ENCODE measurements around the gene COA1. TPM values are rescaled to one million over a fixed set of nuclear protein-coding genes. Genes with fewer than 3 reads are reported as not detected.

The COA1 gene
- total RNA-seq, 4 donors from 2014 or later, result 20.6 to 48.9 (median 33.2) TPM

DNA sequence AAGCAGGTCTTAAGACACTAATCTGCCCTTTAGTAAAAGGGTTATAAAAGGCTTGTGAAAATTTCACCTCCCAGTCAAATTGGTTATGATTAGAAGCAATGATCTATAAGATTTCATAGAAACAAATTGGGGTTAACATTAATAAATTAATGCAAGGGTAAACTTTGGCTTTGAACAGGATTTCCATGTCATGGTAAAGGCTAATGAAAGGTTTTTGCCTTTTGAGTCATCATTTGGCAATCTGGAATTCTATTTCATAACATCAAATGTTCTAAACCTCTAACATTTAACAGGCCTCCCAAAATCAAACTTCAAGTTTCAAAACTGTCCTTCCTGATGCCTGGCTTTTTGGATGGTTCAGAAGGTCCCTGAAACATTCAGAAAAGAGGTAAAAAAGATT, 62.4 kb downstream of the COA1 start:
- no peaks in the 10 kb centered on the region for H3K36me3 ChIP-seq
- ATAC-seq, result no peak

DNA sequence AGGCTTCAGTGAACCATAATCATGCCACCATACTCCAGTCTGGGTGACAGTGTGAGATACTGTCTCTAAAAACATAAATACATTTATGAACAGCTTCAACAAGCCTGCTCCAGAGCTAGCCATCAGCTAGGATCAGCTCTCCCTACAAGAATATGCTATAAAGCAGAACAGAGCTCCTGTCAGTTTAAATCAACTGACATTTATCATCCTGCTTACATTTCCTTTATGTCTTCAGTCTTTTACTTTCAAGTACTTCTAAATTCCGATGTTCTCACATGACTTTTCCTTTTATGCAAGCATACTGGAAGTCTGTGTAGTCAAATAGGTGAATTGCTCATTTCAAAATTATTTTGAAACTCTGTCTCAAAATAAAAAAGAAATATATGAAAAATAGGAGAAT, 64.6 kb downstream of the COA1 start:
- H3K27me3 ChIP-seq, result no peaks in the 10 kb centered on the region
- H3K36me3 ChIP-seq, result no peaks in the 10 kb centered on the region
- H3K4me3 ChIP-seq, result no peak overlapping the region
- no peak overlapping the region for H3K27ac ChIP-seq
- no peak for ATAC-seq
- no peaks in the 10 kb centered on the region for H3K9me3 ChIP-seq
- no peak for TF ChIP-seq EP300 (IDR thresholded peaks at IDR 0.05)
- TF ChIP-seq, protein P1, sequence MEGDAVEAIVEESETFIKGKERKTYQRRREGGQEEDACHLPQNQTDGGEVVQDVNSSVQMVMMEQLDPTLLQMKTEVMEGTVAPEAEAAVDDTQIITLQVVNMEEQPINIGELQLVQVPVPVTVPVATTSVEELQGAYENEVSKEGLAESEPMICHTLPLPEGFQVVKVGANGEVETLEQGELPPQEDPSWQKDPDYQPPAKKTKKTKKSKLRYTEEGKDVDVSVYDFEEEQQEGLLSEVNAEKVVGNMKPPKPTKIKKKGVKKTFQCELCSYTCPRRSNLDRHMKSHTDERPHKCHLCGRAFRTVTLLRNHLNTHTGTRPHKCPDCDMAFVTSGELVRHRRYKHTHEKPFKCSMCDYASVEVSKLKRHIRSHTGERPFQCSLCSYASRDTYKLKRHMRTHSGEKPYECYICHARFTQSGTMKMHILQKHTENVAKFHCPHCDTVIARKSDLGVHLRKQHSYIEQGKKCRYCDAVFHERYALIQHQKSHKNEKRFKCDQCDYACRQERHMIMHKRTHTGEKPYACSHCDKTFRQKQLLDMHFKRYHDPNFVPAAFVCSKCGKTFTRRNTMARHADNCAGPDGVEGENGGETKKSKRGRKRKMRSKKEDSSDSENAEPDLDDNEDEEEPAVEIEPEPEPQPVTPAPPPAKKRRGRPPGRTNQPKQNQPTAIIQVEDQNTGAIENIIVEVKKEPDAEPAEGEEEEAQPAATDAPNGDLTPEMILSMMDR (IDR thresholded peaks at IDR 0.05), result no peak
- TF ChIP-seq POLR2AphosphoS5 (IDR thresholded peaks at IDR 0.05), result no peak
- TF ChIP-seq POLR2A (IDR thresholded peaks at IDR 0.05), result no peak
- H3K4me1 ChIP-seq, result peaks cover 0 to 11% (median 2%) of the 10 kb centered on the region in 3 donors
- WGBS, 2 donors (ENCODE audit: low coverage in 1 of 2), result 0 to 17% methylated on average over 1 of the region's 1 CpG

More for the DNA sequence above, 62.4 kb downstream of the COA1 start:
- Histone ChIP-seq H3K4me3 (no peak overlapping the region), H3K9me3 (no peaks in the 10 kb centered on the region), H3K4me1 (peaks cover 0 to 11% (median 2%) of the 10 kb centered on the region in 3 donors), H3K27ac (no peak overlapping the region), H3K27me3 (no peaks in the 10 kb centered on the region)
- TF ChIP-seq EP300 (IDR thresholded peaks at IDR 0.05) (no peak), POLR2AphosphoS5 (IDR thresholded peaks at IDR 0.05) (no peak), POLR2A (IDR thresholded peaks at IDR 0.05) (no peak)
- TF ChIP-seq, protein P1 (IDR thresholded peaks at IDR 0.05), result no peak

DNA sequence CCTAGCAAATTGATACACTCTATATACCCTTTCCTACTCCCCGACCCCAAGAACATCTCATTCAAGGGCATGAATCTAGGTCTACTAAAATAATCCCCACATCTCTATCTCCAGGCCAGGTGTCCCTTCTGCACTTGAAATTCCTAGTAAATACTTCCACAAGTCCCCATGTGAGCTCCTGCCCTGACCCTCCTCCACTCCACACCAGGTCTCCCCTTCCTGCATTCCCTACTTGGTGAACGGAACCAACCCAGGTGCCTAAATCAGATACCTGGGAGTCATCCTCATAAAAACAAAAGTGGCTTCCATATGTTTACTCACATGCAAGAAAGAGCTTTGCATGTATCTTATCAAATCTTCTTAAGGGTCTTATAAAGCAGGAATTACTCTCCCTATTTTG, 69.2 kb downstream of the COA1 start:
- H3K4me1 ChIP-seq, result peaks cover 0 to 4% (median 0%) of the 10 kb centered on the region in 3 donors
- no peak overlapping the region for H3K27ac ChIP-seq
- 100% methylated on average over 1 to 2 of the region's 2 CpGs for WGBS, 2 donors (ENCODE audit: low coverage in 1 of 2)
- no peak overlapping the region for H3K4me3 ChIP-seq
- H3K36me3 ChIP-seq, result peaks cover 0 to 7% of the 10 kb centered on the region in 2 donors
- no peaks in the 10 kb centered on the region for H3K27me3 ChIP-seq
- TF ChIP-seq POLR2A (IDR thresholded peaks at IDR 0.05), result no peak
- TF ChIP-seq EP300 (IDR thresholded peaks at IDR 0.05), result no peak
- no peak for TF ChIP-seq POLR2AphosphoS5 (IDR thresholded peaks at IDR 0.05)
- TF ChIP-seq, protein P1 (IDR thresholded peaks at IDR 0.05), result no peak
- no peaks in the 10 kb centered on the region for H3K9me3 ChIP-seq
- no peak for ATAC-seq

DNA sequence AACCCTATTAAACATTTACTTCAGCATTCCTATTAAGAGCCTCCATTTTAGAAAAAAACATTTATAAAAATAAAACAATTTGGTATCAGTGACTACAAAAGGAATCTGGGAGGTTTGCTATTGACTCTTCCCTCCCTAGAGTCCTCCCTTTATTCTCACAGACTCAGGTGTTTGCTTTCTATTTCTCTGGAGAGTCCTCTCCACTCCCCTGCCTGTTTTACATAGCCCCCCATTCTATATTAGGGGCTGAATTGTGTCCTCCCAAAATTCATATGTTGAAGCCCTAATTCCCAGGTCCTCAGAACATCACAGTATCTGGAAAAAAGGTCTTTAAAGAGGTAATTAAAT, 69.8 kb downstream of the COA1 start:
- Histone ChIP-seq H3K9me3 (no peaks in the 10 kb centered on the region), H3K27ac (peak overlapping the region in 1 of 4 donors; percentile 9), H3K4me3 (no peak overlapping the region), H3K4me1 (peaks cover 0 to 4% (median 0%) of the 10 kb centered on the region in 3 donors), H3K36me3 (peaks cover 0 to 7% of the 10 kb centered on the region in 2 donors), H3K27me3 (no peaks in the 10 kb centered on the region)
- ATAC-seq, result no peak
- TF ChIP-seq EP300 (IDR thresholded peaks at IDR 0.05) (no peak), POLR2A (IDR thresholded peaks at IDR 0.05) (no peak), POLR2AphosphoS5 (IDR thresholded peaks at IDR 0.05) (no peak)
- TF ChIP-seq, protein P1 (IDR thresholded peaks at IDR 0.05), result no peak

DNA sequence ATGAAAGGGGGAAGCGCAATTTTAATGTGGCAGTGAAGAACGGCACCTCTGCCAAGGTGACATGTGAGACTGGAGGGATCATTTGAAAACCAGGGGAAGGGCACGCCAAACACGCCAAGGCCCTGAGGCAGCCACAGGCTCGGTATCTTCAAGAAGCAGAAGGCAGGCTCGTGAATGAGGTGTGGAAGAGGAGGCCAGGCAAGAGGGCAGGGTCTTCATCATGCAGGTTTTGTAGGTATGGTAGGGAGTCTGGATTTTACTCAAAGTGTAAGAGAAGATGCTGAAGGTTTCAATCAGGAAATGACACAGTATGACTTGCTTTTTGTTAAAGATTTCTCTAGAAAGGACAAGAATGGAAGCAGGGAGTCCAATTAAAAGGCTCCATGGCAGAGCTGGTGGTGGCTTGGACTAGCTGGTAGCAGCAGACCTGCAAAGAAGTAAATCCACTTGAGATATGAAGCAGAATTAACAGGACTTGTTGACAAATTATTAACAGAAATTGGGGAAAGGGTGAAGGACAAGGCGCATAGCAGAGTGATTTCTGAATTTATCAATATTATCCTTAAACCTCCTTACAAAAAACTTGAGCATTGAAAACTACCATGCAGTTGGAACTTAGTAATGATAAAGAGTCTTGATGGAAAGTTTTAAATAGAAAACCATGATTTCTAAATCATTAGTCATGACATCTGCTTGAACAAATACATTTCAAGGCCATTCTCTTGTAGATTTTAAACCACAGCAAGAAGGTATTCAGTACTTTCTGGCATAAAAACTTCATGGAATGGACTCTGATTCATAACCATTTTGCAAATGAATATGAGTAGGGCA, 70.4 kb downstream of the COA1 start:
- H3K4me1 ChIP-seq, result peaks cover 0 to 4% (median 0%) of the 10 kb centered on the region in 3 donors

More for the DNA sequence above, 70.4 kb downstream of the COA1 start:
- H3K27me3 ChIP-seq, result no peaks in the 10 kb centered on the region
- no peak overlapping the region for H3K4me3 ChIP-seq
- no peaks in the 10 kb centered on the region for H3K9me3 ChIP-seq
- TF ChIP-seq POLR2A (IDR thresholded peaks at IDR 0.05) (no peak), EP300 (IDR thresholded peaks at IDR 0.05) (no peak), POLR2AphosphoS5 (IDR thresholded peaks at IDR 0.05) (no peak)
- TF ChIP-seq, protein P1 (IDR thresholded peaks at IDR 0.05), result no peak
- H3K27ac ChIP-seq, result peak overlapping the region in 1 of 4 donors; percentile 9
- ATAC-seq, result no peak
- H3K36me3 ChIP-seq, result peaks cover 0 to 7% of the 10 kb centered on the region in 2 donors
- 94 to 98% methylated on average over 6 to 7 of the region's 7 CpGs for WGBS, 2 donors (ENCODE audit: low coverage in 1 of 2)

All from gastroesophageal sphincter (tissue), 4 donors.